Stimulated activated naive B cell treated with anti-CD40 and anti-IgM and Interleukin-4, amounts not matched to agents 10 μg/mL and 1 μg/mL and 100 μg/mL, for 72 hours (primary cell): Measurements from ENCODE around the gene COG1.

ENCODE experiments used
- ATAC-seq, 2 donors: fragments of 150-1000 bp; cut with Tn5 transposase; replicated peaks; 2 replicates each; pipeline ENCODE4 v1.10.0; 2021; ENCODE audit warnings: moderate library complexity in 1 of 2
- DNase-seq: peaks from one replicate; pipeline ENCODE4 v3.0.0; 2021
- H3K27ac Mint-ChIP-seq: one replicate; pipeline ENCODE4 v1.8.0; 2022; ENCODE audit warnings: mild to moderate bottlenecking, mixed read lengths
- H3K27me3 Mint-ChIP-seq, 2 donors: one replicate each; pipeline ENCODE4 v1.8.0; 2022; ENCODE audit warnings: mixed read lengths in 2 of 2
- H3K36me3 Mint-ChIP-seq, 2 donors: one replicate each; pipeline ENCODE4 v1.8.0; 2022; ENCODE audit warnings: mixed read lengths in 2 of 2, mild to moderate bottlenecking in 1 of 2
- H3K4me1 Mint-ChIP-seq, 2 donors: one replicate each; pipeline ENCODE4 v1.8.0; 2022; ENCODE audit warnings: mixed read lengths in 2 of 2, mild to moderate bottlenecking in 1 of 2
- H3K4me3 Mint-ChIP-seq, 2 donors: one replicate each; pipeline ENCODE4 v1.8.0; 2022; ENCODE audit warnings: mild to moderate bottlenecking in 2 of 2, mixed read lengths in 2 of 2, moderate library complexity in 1 of 2
- H3K9me3 Mint-ChIP-seq, 2 donors: one replicate each; pipeline ENCODE4 v1.8.0; 2022; ENCODE audit warnings: mixed read lengths in 2 of 2, mild to moderate bottlenecking in 1 of 2

COG1 gene

GRCh38 chr17:73215447-73215846 is 22.6 kb downstream of the COG1 start:
- no peak overlapping the region for H3K4me3 Mint-ChIP-seq
- no peaks in the 10 kb centered on the region for H3K27me3 Mint-ChIP-seq
- no peak overlapping the region for H3K27ac Mint-ChIP-seq
- DNase-seq = no peak
- H3K9me3 Mint-ChIP-seq = no peaks in the 10 kb centered on the region
- peaks cover 0 to 8% of the 10 kb centered on the region in 2 donors for H3K4me1 Mint-ChIP-seq
- H3K36me3 Mint-ChIP-seq = peaks cover 23 to 24% of the 10 kb centered on the region in 2 donors
- peak; percentile 23 to 25 for ATAC-seq

- no peak overlapping the region for H3K27ac Mint-ChIP-seq
- H3K4me3 Mint-ChIP-seq = no peak overlapping the region
- no peaks in the 10 kb centered on the region for H3K27me3 Mint-ChIP-seq
- DNase-seq = no peak
- ATAC-seq = no peak
- peaks cover 18 to 35% of the 10 kb centered on the region in 2 donors for H3K4me1 Mint-ChIP-seq
- peaks cover 5 to 8% of the 10 kb centered on the region in 2 donors for H3K36me3 Mint-ChIP-seq
- no peaks in the 10 kb centered on the region for H3K9me3 Mint-ChIP-seq
Measured at GRCh38 chr17:73223626-73224230, 30.9 kb downstream of the COG1 start.

- H3K4me3 Mint-ChIP-seq = no peak overlapping the region
- no peak for DNase-seq
- no peak overlapping the region for H3K27ac Mint-ChIP-seq
- H3K9me3 Mint-ChIP-seq = no peaks in the 10 kb centered on the region
- H3K36me3 Mint-ChIP-seq = peaks cover 5 to 9% of the 10 kb centered on the region in 2 donors
- peaks cover 24 to 40% of the 10 kb centered on the region in 2 donors for H3K4me1 Mint-ChIP-seq
- no peak for ATAC-seq
- H3K27me3 Mint-ChIP-seq = no peaks in the 10 kb centered on the region
Measured at GRCh38 chr17:73224237-73224636, 31.4 kb downstream of the COG1 start.

GRCh38 chr17:73224663-73225305 is 31.9 kb downstream of the COG1 start:
- ATAC-seq = no peak
- Mint-ChIP-seq H3K27ac (peak overlapping the region; percentile 9), H3K36me3 (peaks cover 5 to 12% of the 10 kb centered on the region in 2 donors), H3K4me1 (peaks cover 26 to 44% of the 10 kb centered on the region in 2 donors), H3K27me3 (no peaks in the 10 kb centered on the region), H3K9me3 (no peaks in the 10 kb centered on the region), H3K4me3 (no peak overlapping the region)
- no peak for DNase-seq

GRCh38 chr17:73226556-73227172 is 33.8 kb downstream of the COG1 start:
- Mint-ChIP-seq H3K4me3 (no peak overlapping the region), H3K4me1 (peaks cover 33 to 61% of the 10 kb centered on the region in 2 donors), H3K27ac (no peak overlapping the region), H3K27me3 (no peaks in the 10 kb centered on the region), H3K36me3 (peaks cover 2 to 12% of the 10 kb centered on the region in 2 donors), H3K9me3 (no peaks in the 10 kb centered on the region)
- DNase-seq (no peak), ATAC-seq (peak in 1 of 2 donors; percentile 59)

DNA sequence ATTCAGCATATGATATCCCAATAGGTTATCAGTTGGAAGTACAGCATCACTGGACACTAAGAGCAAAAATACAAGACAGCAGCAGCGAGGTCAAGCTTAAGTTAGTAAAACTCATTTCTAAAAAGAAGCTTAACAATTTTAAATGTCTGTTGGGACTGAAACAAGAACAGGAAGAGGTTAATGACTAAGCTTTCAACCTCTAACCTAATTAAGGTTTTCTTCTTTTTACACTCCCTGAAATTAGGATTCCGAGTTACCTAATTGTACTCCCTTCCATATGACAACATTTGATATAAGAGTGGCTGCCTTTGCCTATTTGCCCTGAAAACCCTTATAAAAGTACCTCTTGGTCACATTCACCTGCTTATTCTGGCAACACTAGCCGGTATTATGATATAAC is 34.5 kb downstream of the COG1 start:
- peaks cover 2 to 12% of the 10 kb centered on the region in 2 donors for H3K36me3 Mint-ChIP-seq
- H3K9me3 Mint-ChIP-seq = no peaks in the 10 kb centered on the region
- ATAC-seq (no peak), DNase-seq (no peak)
- no peaks in the 10 kb centered on the region for H3K27me3 Mint-ChIP-seq
- no peak overlapping the region for H3K27ac Mint-ChIP-seq
- no peak overlapping the region for H3K4me3 Mint-ChIP-seq
- H3K4me1 Mint-ChIP-seq = peaks cover 33 to 61% of the 10 kb centered on the region in 2 donors

- no peaks in the 10 kb centered on the region for H3K9me3 Mint-ChIP-seq
- peaks cover 6 to 9% of the 10 kb centered on the region in 2 donors for H3K36me3 Mint-ChIP-seq
- H3K27me3 Mint-ChIP-seq = no peaks in the 10 kb centered on the region
- H3K27ac Mint-ChIP-seq = no peak overlapping the region
- peaks cover 33 to 63% of the 10 kb centered on the region in 2 donors for H3K4me1 Mint-ChIP-seq
- no peak overlapping the region for H3K4me3 Mint-ChIP-seq
- DNase-seq = no peak
- ATAC-seq = no peak
Measured at GRCh38 chr17:73227944-73228343, 35.1 kb downstream of the COG1 start.

- H3K27me3 Mint-ChIP-seq = no peaks in the 10 kb centered on the region
- no peak overlapping the region for H3K4me3 Mint-ChIP-seq
- H3K4me1 Mint-ChIP-seq = peaks cover 39 to 69% of the 10 kb centered on the region in 2 donors
- no peak overlapping the region for H3K27ac Mint-ChIP-seq
- no peaks in the 10 kb centered on the region for H3K9me3 Mint-ChIP-seq
- H3K36me3 Mint-ChIP-seq = peaks cover 5 to 8% of the 10 kb centered on the region in 2 donors
- DNase-seq (no peak), ATAC-seq (no peak)
Measured at GRCh38 chr17:73228748-73229236, 35.9 kb downstream of the COG1 start.

DNA sequence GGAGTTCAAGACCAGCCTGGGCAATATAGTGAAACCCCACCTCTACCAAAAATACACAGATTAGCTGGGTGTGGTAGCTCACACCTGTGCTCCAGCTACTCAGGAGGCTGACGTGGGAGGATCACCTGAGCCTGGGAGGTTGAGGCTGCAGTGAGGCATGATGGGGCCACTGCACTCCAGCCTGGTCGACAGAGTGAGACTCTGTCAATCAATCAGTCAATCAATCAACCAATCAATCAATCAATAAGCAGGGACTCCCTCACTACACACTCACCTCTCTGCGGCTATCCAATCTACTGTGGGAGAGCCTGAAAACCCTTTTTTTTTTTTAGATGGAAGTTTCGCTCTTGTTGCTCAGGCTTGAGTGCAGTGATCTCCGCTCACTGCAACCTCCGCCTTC is 37.2 kb downstream of the COG1 start:
- Mint-ChIP-seq H3K36me3 (peaks cover 5 to 8% of the 10 kb centered on the region in 2 donors), H3K27ac (no peak overlapping the region), H3K9me3 (no peaks in the 10 kb centered on the region), H3K4me3 (no peak overlapping the region), H3K4me1 (peaks cover 36 to 63% of the 10 kb centered on the region in 2 donors), H3K27me3 (no peaks in the 10 kb centered on the region)
- DNase-seq = no peak
- ATAC-seq = no peak

DNA sequence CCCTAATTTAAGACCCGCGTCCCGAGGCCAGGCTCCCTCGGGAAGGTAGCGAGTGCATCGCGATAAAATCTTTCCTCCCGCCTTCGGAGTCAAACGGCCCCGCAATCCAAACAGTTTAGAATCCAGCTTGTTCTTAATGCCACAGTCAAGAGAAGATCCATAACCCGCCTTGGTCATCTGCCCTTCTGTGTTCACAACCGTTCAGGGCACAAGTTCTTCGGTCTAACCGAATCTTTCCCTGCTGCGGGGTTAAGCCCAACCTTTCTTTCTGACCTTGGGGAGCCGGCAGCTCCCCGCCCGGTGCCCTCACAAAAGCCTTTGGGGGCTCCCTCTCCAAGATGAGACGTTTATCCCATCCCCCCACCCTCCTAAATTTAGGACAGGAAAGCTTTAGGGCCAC is 38.5 kb downstream of the COG1 start:
- no peaks in the 10 kb centered on the region for H3K9me3 Mint-ChIP-seq
- H3K36me3 Mint-ChIP-seq = peaks cover 15 to 17% of the 10 kb centered on the region in 2 donors
- H3K4me3 Mint-ChIP-seq = peak overlapping the region; percentile 89 to 97
- H3K27me3 Mint-ChIP-seq = no peaks in the 10 kb centered on the region
- peak overlapping the region; percentile 97 for H3K27ac Mint-ChIP-seq
- DNase-seq (no peak), ATAC-seq (no peak)
- H3K4me1 Mint-ChIP-seq = peaks cover 42 to 68% of the 10 kb centered on the region in 2 donors

- peak overlapping the region; percentile 97 for H3K27ac Mint-ChIP-seq
- H3K4me3 Mint-ChIP-seq = peak overlapping the region; percentile 89 to 97
- no peaks in the 10 kb centered on the region for H3K9me3 Mint-ChIP-seq
- DNase-seq = peak; percentile 95
- ATAC-seq = peak; percentile 90 to 95
- peaks cover 14 to 19% of the 10 kb centered on the region in 2 donors for H3K36me3 Mint-ChIP-seq
- H3K27me3 Mint-ChIP-seq = no peaks in the 10 kb centered on the region
- peaks cover 40 to 63% of the 10 kb centered on the region in 2 donors for H3K4me1 Mint-ChIP-seq
Measured at GRCh38 chr17:73231841-73232586, 39.2 kb downstream of the COG1 start.

- ATAC-seq (peak; percentile 47 to 61), DNase-seq (peak; percentile 9)
- Mint-ChIP-seq H3K4me1 (peaks cover 39 to 60% of the 10 kb centered on the region in 2 donors), H3K27me3 (no peaks in the 10 kb centered on the region), H3K4me3 (peak overlapping the region; percentile 89 to 97), H3K9me3 (no peaks in the 10 kb centered on the region), H3K27ac (peak overlapping the region; percentile 97), H3K36me3 (peaks cover 18 to 20% of the 10 kb centered on the region in 2 donors)
Measured at GRCh38 chr17:73232587-73233373, 39.9 kb downstream of the COG1 start.

DNA sequence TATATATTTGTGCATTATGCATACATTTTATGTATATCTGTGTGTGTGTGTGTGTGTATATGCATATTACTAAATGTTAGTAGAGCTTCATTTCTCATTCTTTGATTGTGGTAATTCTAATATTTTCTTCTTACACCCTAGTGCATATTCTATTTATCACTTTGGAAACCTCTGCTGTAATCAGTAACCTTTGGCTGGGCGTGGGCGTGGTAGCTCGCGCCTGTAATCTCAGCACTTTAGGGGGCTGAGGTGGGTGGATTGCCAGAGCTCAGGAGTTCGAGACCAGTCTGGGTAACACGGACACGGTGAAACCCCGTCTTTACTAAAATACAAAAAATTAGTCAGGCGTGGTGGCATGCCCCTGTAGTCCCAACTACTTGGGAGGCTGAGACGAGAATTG is 41.9 kb downstream of the COG1 start:
- Mint-ChIP-seq H3K4me1 (peaks cover 28 to 52% of the 10 kb centered on the region in 2 donors), H3K4me3 (no peak overlapping the region), H3K27me3 (no peaks in the 10 kb centered on the region), H3K9me3 (no peaks in the 10 kb centered on the region), H3K27ac (no peak overlapping the region), H3K36me3 (peaks cover 16 to 20% of the 10 kb centered on the region in 2 donors)
- ATAC-seq (no peak), DNase-seq (no peak)
